Left renal pelvis (tissue), 4 donors: ENCODE measurements around the gene SLC29A1. TPM values are rescaled to one million over a fixed set of nuclear protein-coding genes. Genes with fewer than 3 reads are reported as not detected.
"Not testable (repeated sequence)": the region's sequence is repeated elsewhere in the genome, so short reads cannot be mapped to it uniquely, and the experiment has no call there.

Experiments
- DNase-seq, 4 donors: peaks; one replicate each; pipeline ENCODE4 v3.0.0-alpha.2; 2013; ENCODE audit warnings: low read depth in 4 of 4, low spot score in 3 of 4
- polyA plus RNA-seq, 4 donors: library from polyadenylated mRNA; unstranded; fragments of 120-200 nt; gene quantifications; one replicate each; pipeline ENCODE4 v1.2.1, GENCODE V29; 2013; ENCODE audit not compliant: insufficient read length in 4 of 4

The SLC29A1 gene
- polyA plus RNA-seq, 4 donors, result 29.9 to 38.7 (median 34.6) TPM

- DNase-seq, result no peak
These were observed 2.0 kb upstream of the SLC29A1 start for GRCh38 chr6:44221291-44221960.

DNA sequence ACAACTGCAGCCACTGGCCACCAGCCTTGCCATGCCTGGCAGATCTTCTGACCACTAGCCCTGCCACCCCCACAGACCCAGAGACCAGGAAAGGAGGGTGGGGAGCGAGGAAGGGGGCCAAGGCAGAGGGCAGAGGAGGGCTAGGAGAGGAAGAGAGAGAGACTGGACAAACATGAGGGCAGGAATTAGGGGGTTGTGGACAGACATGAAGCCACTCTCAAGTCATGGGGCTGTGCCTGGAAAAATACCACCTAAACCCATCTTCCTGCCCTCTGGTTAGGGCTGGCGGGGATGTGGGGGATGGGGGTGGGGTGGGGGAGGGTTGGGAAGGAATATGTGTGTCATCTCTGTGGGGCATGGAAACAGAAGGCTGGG is 1.4 kb upstream of the SLC29A1 start:
- no peak for DNase-seq

- DNase-seq, result no peak
These were observed 693 bp upstream of the SLC29A1 start for GRCh38 chr6:44222486-44223318.

DNA sequence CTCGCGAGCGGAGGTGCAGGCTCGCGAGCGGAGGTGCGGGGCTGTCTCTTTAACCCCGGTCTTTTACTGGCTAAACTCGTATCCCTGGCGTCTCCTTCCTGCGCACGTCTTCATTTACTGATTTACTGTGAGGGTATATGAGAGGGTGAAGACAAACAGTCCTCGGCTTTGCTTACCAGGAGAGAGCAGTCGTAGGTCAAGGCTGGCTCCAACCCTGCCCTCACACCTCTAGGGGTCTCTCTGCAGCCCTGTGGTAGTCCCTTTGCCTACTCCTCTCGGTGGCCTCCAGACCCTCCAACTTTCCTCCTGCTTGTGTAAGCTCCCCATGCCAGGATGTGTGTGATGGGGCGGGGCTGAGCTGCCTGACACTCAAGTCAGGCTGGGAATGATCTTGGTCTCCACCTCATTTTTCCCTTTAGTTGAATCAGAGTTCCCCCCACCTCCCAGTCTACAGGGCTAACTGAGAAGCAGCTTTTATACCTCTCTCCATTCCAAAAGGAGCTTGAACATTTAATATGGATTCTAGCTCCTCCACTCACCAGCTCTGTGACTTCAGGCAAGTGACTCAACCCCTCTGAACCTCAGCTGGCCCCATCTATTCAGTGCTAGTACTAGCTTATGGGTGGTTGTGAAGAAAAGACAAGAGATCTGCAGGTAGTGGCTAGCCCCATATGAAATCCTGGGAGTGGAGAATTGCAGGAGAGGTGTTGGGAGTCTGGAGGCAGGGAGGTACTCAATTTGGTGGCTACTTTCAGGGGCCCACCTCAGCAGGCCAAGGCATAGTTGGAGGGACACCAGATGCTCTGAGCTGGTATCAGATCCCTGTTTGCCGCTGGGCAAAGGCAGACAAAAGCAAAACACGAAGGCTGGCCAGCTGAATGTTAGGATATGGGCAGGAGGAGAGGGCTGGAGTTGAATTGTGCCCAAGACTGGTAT is 902 bp downstream of the SLC29A1 start:
- no peak for DNase-seq

- DNase-seq, result no peak
These were observed 1.5 kb downstream of the SLC29A1 start for GRCh38 chr6:44224965-44225305.

DNA sequence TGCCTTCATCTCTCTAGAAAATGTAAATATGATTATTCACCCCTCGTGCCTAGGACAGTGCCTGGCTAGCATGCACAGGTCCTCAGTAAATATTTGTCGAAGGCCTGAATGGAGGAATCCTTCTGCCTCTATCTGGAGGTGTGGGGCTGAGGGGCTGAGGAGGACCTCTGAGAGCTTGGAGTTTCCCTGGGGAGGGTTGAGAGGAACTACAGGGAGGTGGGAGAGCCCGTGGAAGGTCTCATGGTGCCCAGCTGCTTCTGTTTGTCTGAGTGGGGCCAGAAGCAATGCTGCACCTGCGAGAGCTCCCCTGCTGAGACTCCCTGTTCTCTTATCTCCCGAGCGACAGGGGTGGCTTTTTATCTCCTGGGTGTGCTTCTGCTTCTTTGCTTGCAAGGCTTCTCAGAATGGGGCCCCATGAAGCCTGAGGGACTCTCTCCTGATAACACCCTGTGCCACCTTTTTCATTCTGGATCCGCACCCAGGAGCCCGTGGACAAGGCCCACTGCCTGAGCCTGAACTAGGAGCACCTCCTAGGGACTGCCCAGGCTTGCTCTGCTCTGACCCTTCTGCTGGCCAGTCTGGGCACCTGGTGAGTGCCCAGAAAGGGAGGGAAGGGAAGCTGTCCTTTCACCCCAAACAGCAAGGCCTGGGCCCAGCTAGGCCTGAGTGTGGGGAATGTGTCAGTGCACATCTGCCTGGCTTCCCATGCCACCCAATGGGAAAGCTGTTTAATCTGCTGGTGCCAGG is 2.4 kb downstream of the SLC29A1 start:
- no peak for DNase-seq

DNA sequence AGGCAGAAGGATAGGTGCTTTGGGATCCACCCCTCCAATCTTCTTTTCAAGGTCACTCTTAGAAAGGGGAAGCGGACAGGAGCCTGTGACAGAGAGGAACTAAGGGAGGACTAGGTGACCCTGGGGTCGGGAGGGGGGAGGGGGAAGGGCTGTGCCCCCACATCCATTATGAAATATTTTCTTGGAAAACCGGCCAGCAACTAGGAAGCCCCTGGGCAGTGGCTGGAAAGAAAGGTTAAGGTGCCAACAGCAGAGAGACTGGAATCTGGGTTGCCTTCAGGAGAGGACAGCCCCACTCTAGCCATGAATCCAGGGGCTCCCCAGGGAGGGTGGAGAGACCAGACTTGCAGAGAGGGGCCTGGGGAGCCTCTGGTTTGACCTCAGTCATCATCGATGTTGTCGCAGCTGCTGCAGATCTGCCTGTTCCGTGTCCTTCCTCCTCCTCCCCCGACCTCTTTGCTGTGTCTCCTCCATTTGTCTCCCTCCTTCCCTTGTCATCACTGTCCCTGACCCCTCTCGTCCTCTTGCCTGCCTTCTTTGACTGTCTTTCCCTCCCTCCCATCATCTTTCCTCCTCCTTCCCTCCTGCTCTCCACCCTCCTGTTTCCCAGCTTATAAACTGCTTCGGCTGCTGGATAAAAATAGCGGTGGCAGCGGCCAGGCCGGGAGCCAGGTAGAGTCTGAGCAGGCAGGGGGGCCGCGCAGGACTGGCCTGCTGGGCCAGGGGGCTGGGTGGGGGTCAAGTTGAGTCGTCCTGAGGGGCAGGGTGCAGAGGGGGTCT is 3.2 kb downstream of the SLC29A1 start:
- no peak for DNase-seq

DNA sequence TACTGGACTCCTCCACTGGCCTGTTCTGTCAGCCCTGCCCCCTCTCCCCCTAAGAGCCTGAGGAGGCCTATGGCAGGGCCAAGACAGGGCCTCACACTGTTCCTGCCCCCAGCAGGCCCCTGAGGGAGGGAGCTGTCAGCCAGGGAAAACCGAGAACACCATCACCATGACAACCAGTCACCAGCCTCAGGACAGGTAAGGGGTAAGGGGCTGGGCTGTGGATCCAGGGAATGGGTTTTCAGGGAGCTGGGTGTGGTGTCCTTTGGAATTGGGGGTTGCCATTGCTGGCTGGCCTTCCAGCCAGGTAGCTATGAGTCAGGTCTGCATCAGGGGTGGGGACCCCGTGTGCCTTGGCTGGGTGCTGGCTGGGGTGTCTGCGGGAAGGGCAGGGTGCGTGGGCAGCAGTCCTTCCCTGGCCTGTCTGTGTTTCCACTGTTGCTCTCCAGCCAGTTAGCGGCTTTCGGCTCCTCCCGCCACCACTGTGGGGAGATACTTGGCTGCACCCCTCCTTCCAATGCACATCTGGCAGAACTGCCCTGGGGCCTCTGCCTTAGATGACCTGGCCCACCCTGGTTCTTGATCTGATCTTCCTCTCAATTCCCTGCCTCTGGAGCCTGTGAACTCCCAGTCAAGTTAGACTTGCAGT is 3.9 kb downstream of the SLC29A1 start:
- no peak for DNase-seq

GRCh38 chr6:44228031-44228430 is 4.6 kb downstream of the SLC29A1 start:
- no peak for DNase-seq

DNA sequence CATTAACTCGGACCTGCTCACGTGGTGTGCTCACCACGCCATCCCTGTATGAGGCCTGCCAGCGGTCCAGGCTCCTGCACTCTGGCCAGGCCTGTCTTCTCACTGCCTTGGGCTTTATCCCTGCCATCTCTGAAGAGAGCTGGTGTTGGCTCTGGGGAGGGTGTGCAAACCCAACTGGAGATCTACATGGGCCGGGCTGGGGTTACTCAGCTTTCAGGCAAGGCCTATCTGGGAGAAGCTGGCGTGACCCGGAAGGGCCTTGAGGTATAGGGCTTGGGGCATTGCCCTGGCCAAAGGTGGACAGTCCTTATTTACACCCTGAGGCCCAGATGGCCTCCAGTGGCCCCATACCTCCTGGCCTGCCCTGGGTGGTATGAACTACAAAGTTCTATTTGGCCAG is 5.0 kb downstream of the SLC29A1 start:
- DNase-seq, result no peak

DNA sequence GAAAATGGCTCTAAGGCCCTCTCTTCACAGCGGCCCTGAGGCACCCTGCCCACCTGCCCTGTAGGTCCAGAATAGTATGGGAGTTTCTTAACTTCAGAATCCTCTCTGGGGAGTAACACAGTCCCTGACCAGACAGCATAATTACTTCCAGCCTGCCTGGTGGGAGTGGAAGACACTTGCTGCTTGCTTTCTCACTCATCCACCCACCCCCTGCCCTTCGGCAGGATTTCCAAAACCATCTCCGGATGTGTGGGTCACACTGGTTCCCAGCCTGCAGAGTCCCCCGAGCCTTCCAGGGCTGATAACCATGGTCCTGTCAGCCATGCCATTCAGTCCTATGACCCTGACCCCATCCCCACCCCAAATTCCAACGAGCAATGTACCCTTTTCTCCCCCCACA is 5.4 kb downstream of the SLC29A1 start:
- no peak for DNase-seq

DNA sequence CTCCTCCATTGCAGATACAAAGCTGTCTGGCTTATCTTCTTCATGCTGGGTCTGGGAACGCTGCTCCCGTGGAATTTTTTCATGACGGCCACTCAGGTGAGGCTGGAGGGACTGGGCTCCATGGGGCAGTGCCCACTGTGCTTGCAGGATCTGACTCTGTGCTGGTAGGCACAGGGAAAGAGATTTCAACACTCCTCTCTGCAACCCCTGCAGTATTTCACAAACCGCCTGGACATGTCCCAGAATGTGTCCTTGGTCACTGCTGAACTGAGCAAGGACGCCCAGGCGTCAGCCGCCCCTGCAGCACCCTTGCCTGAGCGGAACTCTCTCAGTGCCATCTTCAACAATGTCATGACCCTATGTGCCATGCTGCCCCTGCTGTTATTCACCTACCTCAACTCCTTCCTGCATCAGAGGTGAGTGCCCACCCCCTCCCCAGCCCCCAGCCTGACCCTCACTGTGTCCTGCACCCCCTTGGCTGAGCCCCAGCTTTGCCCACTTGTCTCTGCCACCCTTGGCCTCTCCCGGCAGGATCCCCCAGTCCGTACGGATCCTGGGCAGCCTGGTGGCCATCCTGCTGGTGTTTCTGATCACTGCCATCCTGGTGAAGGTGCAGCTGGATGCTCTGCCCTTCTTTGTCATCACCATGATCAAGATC is 6.1 kb downstream of the SLC29A1 start:
- DNase-seq, result no peak

- no peak for DNase-seq
These were observed 6.8 kb downstream of the SLC29A1 start for GRCh38 chr6:44230034-44230675.

DNA sequence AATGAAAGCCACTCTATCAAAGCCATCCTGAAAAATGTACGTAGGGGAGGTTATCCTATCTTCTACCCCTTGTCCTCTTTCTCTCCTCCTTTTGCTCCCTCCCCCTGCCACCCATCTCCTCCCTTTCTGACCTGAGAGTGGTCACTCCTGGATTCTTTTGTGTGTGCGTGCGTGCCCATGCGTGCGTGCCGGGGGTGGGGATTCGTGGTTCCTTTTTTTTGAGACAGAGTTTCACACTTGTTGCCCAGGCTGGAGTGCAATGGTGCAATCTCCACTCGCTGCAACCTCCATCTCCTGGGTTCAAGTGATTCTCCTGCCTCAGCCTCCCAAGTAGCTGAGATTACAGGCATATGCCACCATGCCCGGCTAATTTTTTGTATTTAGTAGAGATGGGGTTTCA is 8.0 kb downstream of the SLC29A1 start:
- not testable (repeated sequence) for DNase-seq

DNA sequence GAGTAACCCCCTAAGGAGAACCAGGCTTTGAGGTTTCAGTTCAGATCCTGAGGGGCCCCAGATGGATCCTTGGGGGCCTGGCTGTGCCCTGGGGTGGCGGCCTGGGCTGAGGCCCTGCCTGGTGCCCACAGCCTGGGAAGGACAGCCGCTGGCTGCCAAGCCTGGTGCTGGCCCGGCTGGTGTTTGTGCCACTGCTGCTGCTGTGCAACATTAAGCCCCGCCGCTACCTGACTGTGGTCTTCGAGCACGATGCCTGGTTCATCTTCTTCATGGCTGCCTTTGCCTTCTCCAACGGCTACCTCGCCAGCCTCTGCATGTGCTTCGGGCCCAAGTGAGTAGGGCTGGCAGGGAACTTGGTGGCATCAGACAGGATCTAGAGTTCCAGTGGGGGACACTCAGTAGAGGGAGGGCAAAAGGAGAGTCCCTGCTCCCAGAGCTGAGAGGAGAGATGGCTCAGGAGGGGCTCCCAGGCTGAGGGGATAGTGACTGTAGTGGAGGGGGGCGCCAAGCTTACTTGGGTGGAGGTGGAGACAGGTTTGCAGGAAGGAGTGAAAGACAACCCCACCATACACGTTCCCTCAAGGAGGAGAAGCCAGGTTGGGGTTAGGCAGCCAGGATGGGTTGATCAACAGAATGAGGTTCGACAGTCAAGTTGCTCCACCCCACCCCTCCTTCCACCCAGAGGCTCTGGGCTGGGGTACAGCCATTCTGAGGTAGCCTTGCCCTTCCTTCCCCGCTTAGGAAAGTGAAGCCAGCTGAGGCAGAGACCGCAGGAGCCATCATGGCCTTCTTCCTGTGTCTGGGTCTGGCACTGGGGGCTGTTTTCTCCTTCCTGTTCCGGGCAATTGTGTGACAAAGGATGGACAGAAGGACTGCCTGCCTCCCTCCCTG is 9.5 kb downstream of the SLC29A1 start:
- no peak for DNase-seq

GRCh38 chr6:44233567-44234100 is 10.2 kb downstream of the SLC29A1 start:
- DNase-seq, result no peak
